Breast epithelium (tissue), 3 donors: Measurements from ENCODE around the gene OR52J3.

Experiments
- CTCF ChIP-seq, 3 donors: fragments of 450-650 bp; IDR thresholded peaks; one replicate each; pipeline ENCODE4 v1.5.1; 2016 to 2017; ENCODE audit warnings: antibody characterized with exemption in 3 of 3, mild to moderate bottlenecking in 3 of 3, moderate library complexity in 3 of 3
- POLR2AphosphoS5 ChIP-seq, 3 donors: sonication (generic); formaldehyde crosslinking; IDR thresholded peaks; one replicate each; pipeline ENCODE4 v1.6.1; 2017; ENCODE audit warnings: antibody characterized with exemption in 3 of 3

- no peak for TF ChIP-seq CTCF (IDR thresholded peaks at IDR 0.05)
- no peak for TF ChIP-seq POLR2AphosphoS5 (IDR thresholded peaks at IDR 0.05)
Measured at GRCh38 chr11:5081405-5081804, 35.1 kb downstream of the OR52J3 start.
